Keratinocyte (primary cell): ENCODE results near the gene SPR. TPM values are rescaled to one million over a fixed set of nuclear protein-coding genes. Genes with fewer than 3 reads are reported as not detected.

Experiments used
- DNase-seq: peaks from one replicate; pipeline ENCODE4 v3.0.0-alpha.2; 2011; ENCODE audit warnings: low read depth, missing footprints, low spot score
- FAIRE-seq: peaks from 2 replicates; lab custom pipeline; 2011; peaks lifted over from hg19 to GRCh38; lab: Jason Lieb, UNC
- H2AFZ ChIP-seq: 2 replicates; pipeline ENCODE4 v1.6.0; 2012; ENCODE audit warnings: low read length, control low read depth, inconsistent platforms; ENCODE audit not compliant: control insufficient read depth
- H3K27ac ChIP-seq: 2 replicates; pipeline ENCODE4 v1.5.1; 2011; ENCODE audit warnings: low read length; ENCODE audit not compliant: control insufficient read depth, insufficient read depth
- H3K27me3 ChIP-seq: 3 replicates; pipeline ENCODE4 v1.6.0; 2011; ENCODE audit warnings: low read length; ENCODE audit not compliant: control insufficient read depth, insufficient read depth; ENCODE audit errors: extremely low read depth
- H3K36me3 ChIP-seq, 2 experiments: 2 replicates in 1 of 2; 3 replicates in 1 of 2; pipeline ENCODE4 v1.5.1; 2011; ENCODE audit warnings: low read length in 2 of 2, mild to moderate bottlenecking in 1 of 2; ENCODE audit not compliant: control insufficient read depth in 2 of 2, insufficient read depth in 2 of 2; ENCODE audit errors: extremely low read depth in 1 of 2
- H3K4me1 ChIP-seq: 3 replicates; pipeline ENCODE4 v1.5.1; 2011; ENCODE audit warnings: low read length; ENCODE audit not compliant: control insufficient read depth, insufficient read depth; ENCODE audit errors: extremely low read depth
- H3K4me2 ChIP-seq: 3 replicates; pipeline ENCODE4 v1.6.0; 2011; ENCODE audit warnings: low read depth, low read length; ENCODE audit not compliant: control insufficient read depth, insufficient read depth; ENCODE audit errors: extremely low read depth
- H3K4me3 ChIP-seq, 3 experiments: fragments of 200-600 bp in 1 of 3; sonication (generic) in 1 of 3; 2 replicates in 2 of 3; 3 replicates in 1 of 3; pipeline ENCODE4 v1.5.1; 2011 to 2016; ENCODE audit warnings: low read length in 3 of 3, mild to moderate bottlenecking in 3 of 3, control low read depth in 2 of 3, inconsistent platforms in 1 of 3, low read depth in 1 of 3, mixed read lengths in 1 of 3, mixed run types in 1 of 3, moderate library complexity in 1 of 3; ENCODE audit not compliant: control insufficient read depth in 2 of 3, insufficient read depth in 2 of 3; ENCODE audit errors: extremely low read depth in 1 of 3
- H3K79me2 ChIP-seq: 2 replicates; pipeline ENCODE4 v1.6.0; 2012; ENCODE audit warnings: low read length; ENCODE audit not compliant: control insufficient read depth, insufficient read depth
- H3K9ac ChIP-seq: 3 replicates; pipeline ENCODE4 v1.6.0; 2011; ENCODE audit warnings: low read length; ENCODE audit not compliant: control insufficient read depth, insufficient read depth; ENCODE audit errors: extremely low read depth
- H3K9me1 ChIP-seq: 3 replicates; pipeline ENCODE4 v1.6.0; 2011; ENCODE audit warnings: low read length; ENCODE audit not compliant: control insufficient read depth, insufficient read depth; ENCODE audit errors: extremely low read depth
- H3K9me3 ChIP-seq: 2 replicates; pipeline ENCODE4 v1.5.1; 2012; ENCODE audit warnings: low read depth, low read length; ENCODE audit not compliant: control insufficient read depth
- H4K20me1 ChIP-seq: 3 replicates; pipeline ENCODE4 v1.6.0; 2011; ENCODE audit warnings: low read length; ENCODE audit not compliant: control insufficient read depth, insufficient read depth; ENCODE audit errors: extremely low read depth
- EZH2 ChIP-seq: IDR thresholded peaks from one replicate; pipeline ENCODE4 v1.6.1; 2012; ENCODE audit warnings: inconsistent platforms, mild to moderate bottlenecking, low read length, moderate library complexity
- dilution Hi-C: fragments of 300-500 bp; cut with MboI; formaldehyde crosslinking; loops from one replicate; pipeline ENCODE4 v1.7.0; 2020; ENCODE audit warnings: low sequenced_read_pairs; ENCODE audit not compliant: extremely low pct_ligation_motif_present
- polyA plus RNA-seq, 5 experiments: library from polyadenylated mRNA; depleted of rRNA in 3 of 5; stranded (reverse) in 3 of 5; stranded (forward) in 1 of 5; unstranded in 1 of 5; fragments of >200 nt; gene quantifications; 1 replicate in 1 of 5; 2 replicates in 3 of 5; 3 replicates in 1 of 5; pipeline versions ENCODE4 v1.2.1 to v1.2.3, GENCODE V29; 2011 to 2012; ENCODE audit warnings: missing spikeins in 2 of 5, low read depth in 1 of 5, low replicate concordance in 1 of 5
- TF ChIP-seq, protein P1 (sequence below), 3 experiments: IDR thresholded peaks in 1 of 3; conservative IDR thresholded peaks in 1 of 3; optimal IDR thresholded peaks in 1 of 3; 2 replicates in 2 of 3; 3 replicates in 1 of 3; pipeline versions ENCODE3 to v1.5.1; 2011; ENCODE audit warnings: low read length in 3 of 3, mild to moderate bottlenecking in 3 of 3, moderate library complexity in 2 of 3, control low read depth in 1 of 3, inconsistent platforms in 1 of 3; ENCODE audit not compliant: insufficient read depth in 2 of 3; ENCODE audit errors: extremely low read depth in 1 of 3

The SPR gene
- polyA plus RNA-seq, 1 donor (not counting 4 experiments of a cell fraction or from before 2014, with no cell fraction given): 25.1 TPM

GRCh38 chr2:72932805-72933204, 45.6 kb downstream of the SPR start:
- dilution Hi-C loops: no loop called here
- FAIRE-seq (no peak), DNase-seq (no peak)

DNA sequence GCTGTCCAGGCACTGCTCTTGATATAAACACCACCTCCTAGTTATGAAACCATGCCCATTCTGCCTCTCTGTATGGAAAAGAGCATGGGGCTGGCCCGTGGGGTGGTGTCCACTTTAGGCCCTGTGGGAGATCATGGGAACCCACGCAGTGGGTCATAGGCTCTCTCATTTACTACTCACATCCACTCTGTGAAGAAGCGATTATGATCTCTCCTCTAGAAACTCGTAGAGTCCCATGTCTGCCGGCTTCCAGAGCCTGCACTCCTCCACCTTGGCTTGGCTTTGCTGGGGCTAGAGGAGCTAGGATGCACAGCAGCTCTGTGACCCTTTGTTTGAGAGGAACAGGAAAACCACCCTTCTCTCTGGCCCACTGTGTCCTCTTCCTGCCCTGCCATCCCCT, 46.0 kb downstream of the SPR start:
- H3K9ac ChIP-seq: no peak overlapping the region
- no peaks in the 10 kb centered on the region for H3K9me3 ChIP-seq
- dilution Hi-C loops: no loop called here
- no peaks in the 10 kb centered on the region for H4K20me1 ChIP-seq
- H3K4me2 ChIP-seq: no peak overlapping the region
- DNase-seq (no peak), FAIRE-seq (no peak)
- no peak overlapping the region for H2AFZ ChIP-seq
- peaks cover 45% of the 10 kb centered on the region for H3K27me3 ChIP-seq
- H3K9me1 ChIP-seq: no peaks in the 10 kb centered on the region
- H3K36me3 ChIP-seq: no peaks in the 10 kb centered on the region
- no peak overlapping the region for H3K4me3 ChIP-seq
- no peaks in the 10 kb centered on the region for H3K79me2 ChIP-seq
- TF ChIP-seq, protein P1, sequence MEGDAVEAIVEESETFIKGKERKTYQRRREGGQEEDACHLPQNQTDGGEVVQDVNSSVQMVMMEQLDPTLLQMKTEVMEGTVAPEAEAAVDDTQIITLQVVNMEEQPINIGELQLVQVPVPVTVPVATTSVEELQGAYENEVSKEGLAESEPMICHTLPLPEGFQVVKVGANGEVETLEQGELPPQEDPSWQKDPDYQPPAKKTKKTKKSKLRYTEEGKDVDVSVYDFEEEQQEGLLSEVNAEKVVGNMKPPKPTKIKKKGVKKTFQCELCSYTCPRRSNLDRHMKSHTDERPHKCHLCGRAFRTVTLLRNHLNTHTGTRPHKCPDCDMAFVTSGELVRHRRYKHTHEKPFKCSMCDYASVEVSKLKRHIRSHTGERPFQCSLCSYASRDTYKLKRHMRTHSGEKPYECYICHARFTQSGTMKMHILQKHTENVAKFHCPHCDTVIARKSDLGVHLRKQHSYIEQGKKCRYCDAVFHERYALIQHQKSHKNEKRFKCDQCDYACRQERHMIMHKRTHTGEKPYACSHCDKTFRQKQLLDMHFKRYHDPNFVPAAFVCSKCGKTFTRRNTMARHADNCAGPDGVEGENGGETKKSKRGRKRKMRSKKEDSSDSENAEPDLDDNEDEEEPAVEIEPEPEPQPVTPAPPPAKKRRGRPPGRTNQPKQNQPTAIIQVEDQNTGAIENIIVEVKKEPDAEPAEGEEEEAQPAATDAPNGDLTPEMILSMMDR (optimal IDR thresholded peaks at IDR 0.05 in 1 of 3, IDR thresholded peaks at IDR 0.05 in 1 of 3, conservative IDR thresholded peaks at IDR 0.05 in 1 of 3; ENCODE audit: extremely low read depth in 1 of 3, insufficient read depth in 2 of 3, low read length in 3 of 3): no peak
- TF ChIP-seq EZH2: no peak
- H3K27ac ChIP-seq: no peak overlapping the region
- H3K4me1 ChIP-seq: peaks cover 21% of the 10 kb centered on the region

More at GRCh38 chr2:72932805-72933204, 45.6 kb downstream of the SPR start:
- TF ChIP-seq, protein P1 (optimal IDR thresholded peaks at IDR 0.05 in 1 of 3, IDR thresholded peaks at IDR 0.05 in 1 of 3, conservative IDR thresholded peaks at IDR 0.05 in 1 of 3; ENCODE audit: extremely low read depth in 1 of 3, insufficient read depth in 2 of 3, low read length in 3 of 3): no peak
- TF ChIP-seq EZH2: no peak
- Histone ChIP-seq H3K27ac (no peak overlapping the region), H3K9me1 (no peaks in the 10 kb centered on the region), H3K4me3 (no peak overlapping the region), H2AFZ (no peak overlapping the region), H3K27me3 (peaks cover 45% of the 10 kb centered on the region), H3K79me2 (no peaks in the 10 kb centered on the region), H3K9ac (no peak overlapping the region), H4K20me1 (no peaks in the 10 kb centered on the region), H3K4me2 (no peak overlapping the region), H3K9me3 (no peaks in the 10 kb centered on the region), H3K36me3 (no peaks in the 10 kb centered on the region), H3K4me1 (peaks cover 21% of the 10 kb centered on the region)
